Superior temporal gyrus (tissue), 1 donor: Measurements from ENCODE around the gene ILKAP.
"Not testable (repeated sequence)": the region's sequence is repeated elsewhere in the genome, so short reads cannot be mapped to it uniquely, and the experiment has no call there.

ENCODE experiments used
- DNase-seq: peaks from one replicate; pipeline ENCODE4 v3.0.0-alpha.2; 2016; ENCODE audit errors: extremely low spot score

ILKAP gene

DNA sequence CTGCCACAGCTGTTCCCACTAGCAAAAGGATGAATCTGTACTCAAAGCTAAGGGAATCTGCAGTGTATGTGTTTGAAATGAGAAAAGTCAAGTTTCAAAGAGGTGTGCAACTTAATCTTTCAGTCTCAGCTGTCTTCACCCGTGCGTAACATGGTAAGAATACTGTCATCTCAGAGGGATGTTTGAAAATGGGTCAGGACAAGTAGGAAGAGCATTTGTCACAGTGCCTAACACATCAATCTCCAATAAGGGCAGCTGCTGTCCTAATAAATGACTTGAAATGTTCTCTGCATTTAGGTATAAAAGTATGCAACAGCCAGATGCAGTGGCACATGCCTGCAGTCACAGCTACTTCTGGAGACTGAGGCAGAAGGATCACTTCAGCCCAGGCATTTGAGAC lies 13.1 kb downstream of the ILKAP start:
- no peak for DNase-seq

DNA sequence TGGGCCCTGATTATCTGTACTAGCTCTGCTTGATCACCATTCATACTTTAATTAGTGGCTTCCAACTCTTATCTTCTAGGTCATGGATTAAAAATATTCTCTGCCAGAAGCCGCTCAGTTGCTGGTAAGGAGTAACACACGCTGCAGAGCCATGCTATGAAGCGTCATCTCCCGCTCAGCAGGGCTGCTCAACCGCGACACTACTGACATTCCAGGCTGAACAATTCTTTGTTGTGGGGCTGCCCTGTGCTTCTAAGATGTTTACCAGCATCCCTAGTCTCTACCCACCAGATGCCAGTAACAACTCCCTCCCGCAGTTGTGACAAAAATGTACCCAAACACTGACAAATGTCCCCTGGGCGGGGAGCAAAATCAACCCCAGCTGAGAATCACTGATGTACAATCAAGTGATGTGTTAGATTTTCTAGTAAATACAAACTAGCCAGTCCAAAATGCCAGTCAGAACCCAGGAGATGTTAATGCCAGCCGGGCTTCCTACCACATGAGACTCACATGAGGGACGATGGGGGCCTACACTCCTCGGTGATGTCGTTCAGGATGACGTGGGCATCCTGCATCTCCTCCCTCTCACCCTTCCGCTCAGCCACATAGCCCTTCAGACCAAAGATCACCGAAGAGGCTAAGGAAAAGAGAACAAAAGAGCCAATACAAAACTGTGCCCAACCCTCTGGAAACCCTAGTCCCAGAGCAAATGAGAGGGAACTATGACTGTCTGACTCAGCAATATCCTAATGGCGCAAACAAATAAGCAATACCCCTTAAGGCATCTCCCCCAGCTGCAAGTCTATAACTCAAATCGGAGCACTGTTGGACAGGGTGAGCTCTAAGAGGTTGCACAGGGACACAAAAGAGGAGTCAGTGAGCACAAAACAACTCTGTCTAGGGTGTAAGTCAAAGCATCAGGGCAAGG lies 15.6 kb downstream of the ILKAP start:
- DNase-seq, result peak; percentile 71

DNA sequence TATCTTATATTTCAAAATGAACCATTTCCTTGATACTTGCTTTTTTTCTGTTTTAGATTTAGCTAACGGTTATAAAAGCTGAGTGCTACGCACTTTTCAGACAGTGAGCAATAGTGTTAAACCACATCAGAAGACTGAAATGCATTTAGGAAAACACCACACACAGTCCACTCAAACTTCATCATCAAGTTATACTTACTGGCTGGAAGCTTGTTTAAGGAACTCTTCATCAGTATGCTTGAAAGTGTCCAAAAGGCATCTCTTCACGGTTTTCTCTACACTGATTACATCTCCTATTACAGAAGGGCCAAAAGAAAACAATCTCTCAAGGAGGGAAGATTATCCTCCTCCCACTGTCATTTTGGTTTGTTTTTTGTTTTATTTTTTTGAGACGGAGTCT lies 19.7 kb downstream of the ILKAP start:
- DNase-seq, result no peak

DNA sequence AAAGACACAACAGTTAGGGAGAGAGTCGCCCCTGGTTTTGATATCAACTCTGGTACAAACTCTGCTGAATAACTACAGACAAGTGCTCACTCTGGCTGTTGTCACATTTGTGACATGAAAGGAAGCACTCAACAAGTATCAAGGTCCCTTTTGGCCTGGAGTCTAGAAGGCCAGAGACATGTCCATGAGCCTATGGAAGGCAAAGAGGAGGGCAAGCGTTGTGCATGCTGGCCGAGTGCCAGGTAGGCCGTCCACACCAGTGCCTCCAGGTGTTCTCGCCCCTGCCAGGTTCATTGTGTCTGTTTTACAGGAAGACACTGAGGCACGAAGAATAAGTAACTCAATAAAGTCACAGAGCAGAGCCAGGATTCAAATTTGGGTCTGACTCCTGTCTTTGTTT lies 21.1 kb downstream of the ILKAP start:
- no peak for DNase-seq

DNA sequence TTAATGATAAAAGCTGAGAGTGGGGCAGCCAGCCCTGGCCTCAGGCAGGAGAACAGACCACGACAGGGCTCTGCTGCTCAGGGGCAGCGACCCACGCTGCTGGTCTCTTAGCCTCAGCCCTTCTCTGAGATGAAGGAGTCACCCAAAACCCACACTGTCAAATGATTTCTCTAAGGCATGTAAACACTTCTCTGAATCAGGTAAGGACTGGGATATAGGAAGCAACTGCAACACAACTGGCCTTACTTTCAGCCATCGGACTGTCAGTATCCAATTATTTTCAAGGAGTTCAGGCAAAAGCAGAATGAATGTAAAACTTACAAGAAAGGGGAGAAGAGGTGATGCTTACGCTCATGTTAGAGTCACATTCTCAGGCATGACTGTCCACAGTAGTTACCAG lies 22.9 kb downstream of the ILKAP start:
- DNase-seq, result no peak

DNA sequence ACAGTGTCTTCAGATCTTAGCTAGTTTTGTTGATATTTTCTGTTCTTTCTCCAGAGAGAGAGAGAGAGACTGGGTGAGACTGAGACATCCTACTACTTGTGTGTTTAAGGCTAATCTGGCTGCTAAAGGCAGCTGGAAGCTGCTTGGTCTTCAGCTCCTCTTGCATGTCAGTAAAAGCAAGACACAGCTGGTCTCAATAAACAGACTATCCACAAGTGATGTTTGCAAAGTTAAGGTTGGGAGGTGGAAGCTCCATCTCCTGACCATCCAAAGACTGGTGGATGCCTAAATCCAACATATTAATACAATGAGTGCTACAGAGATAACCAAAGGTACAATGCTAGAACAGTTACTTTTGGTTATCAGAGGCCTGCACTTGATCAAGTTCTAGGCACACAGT lies 26.9 kb downstream of the ILKAP start:
- no peak for DNase-seq

DNA sequence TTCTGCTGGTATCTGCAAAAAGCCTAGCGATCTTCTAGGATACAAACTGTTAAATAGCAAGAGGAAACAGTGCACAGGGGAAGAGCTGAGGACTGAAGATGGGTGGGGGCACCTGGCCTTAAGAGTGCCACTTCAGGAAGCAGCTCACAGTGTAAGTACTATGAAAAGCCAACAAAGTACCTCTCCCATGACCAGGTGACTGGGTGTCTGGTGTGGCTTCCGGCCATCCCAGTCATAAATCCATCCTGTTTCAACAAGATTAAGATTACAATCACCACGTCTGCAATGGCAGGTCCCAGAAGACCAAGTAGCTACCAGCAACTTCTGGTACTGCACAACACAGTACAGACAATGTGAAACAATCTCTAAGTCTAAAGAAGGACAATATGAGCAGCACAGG lies 28.8 kb downstream of the ILKAP start:
- DNase-seq, result no peak

DNA sequence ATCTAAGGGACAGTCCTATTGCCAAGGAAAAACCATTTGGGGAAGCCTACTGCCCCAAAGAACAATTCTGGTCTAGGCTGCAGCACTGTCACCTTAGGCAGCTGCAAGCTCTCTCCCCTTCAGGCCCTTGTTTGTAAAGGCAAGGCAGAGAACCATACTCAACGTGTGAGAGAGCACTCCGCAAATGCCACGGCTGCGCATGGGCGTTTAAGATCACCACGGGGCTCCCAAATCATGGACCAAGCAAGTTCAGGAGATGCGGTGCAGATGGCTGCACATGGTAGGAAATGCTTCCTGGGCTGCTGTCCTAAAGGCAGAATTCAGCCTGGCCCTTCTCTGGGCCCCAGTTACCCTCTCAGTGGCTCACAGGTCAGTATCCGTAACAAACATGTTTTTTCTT lies 29.2 kb downstream of the ILKAP start:
- DNase-seq, result no peak

DNA sequence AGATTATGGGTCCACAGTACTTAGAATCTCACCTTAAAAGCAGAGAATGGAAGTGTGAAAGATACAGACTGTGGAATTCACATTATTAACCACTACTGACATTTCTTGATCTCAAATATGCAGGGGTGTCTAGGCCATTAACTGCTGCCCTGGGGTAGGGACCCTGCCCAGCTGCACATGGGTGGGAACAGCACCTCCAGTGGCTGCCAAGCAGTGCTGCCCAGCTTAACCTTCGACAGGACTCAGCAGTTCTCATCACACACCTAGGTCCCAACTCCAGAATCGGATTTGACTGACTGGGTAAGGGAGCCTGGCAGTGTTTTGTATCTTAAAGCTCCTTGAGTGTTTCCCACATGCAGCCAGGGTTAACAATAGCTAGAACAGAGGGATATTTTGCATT lies 29.8 kb downstream of the ILKAP start:
- DNase-seq, result no peak

DNA sequence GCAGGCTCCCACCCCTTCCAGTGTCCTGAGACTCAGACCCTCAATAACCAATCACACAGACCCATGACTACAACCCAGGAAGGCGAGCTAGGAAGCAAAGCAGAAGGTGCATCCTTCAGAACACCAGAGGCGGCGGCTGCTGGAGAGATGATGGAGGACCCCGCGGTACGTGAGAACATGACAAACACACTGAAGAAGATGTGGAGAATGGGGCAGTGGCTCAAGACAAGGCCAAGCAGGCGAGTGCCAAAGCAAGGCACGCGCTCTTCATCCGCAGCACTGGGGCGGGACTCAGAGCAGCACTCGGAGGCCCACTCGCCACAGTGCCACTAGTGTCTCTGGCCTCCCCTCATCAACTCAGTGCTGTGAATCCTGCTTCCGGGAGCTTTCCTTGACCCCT lies 31.1 kb downstream of the ILKAP start:
- DNase-seq, result no peak

DNA sequence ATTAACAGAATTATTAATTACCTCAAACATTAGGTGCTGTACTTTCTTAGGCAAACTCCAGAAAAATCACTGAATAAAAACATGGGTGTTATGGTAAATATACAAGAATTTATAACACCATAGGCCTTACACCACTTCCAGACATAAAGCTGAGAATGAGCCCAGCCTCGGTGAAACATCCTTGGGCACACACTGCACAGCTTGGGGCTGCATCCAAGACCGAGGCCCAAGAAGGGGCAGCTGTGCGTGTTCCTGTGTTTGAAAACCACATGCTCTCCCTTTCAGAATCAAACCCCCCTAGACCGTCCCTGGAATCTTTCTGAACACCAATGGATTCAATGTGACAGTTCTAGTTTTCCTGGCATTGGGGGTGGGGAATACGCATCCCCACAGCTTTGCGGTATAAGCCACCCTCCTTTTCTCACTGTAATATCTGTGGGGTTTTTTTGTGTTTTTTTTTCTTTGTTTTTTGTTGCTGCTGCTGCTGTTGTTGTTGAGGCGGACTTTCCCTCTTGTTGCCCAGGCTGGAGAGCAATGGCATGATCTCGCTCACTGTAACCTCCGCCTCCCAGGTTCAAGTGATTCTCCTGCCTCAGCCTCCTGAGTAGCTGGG lies 31.8 kb downstream of the ILKAP start:
- no peak for DNase-seq

DNA sequence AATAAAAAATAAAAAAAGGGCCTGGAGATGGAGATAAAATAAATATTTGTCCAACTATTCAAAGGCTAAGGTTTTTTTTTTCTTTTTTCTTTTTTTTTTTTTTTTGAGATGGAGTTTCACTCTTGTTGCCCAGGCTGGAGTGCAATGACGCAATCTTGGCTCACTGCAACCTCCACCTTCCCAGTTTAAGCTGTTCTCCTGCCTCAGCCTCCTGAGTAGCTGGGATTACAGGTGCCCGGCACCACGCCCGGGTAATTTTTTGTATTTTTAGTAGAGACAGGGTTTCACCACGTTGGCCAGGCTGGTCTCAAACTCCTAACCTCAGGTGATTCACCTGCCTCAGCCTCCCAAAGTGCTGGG lies 32.4 kb downstream of the ILKAP start:
- DNase-seq, result not testable (repeated sequence)

DNA sequence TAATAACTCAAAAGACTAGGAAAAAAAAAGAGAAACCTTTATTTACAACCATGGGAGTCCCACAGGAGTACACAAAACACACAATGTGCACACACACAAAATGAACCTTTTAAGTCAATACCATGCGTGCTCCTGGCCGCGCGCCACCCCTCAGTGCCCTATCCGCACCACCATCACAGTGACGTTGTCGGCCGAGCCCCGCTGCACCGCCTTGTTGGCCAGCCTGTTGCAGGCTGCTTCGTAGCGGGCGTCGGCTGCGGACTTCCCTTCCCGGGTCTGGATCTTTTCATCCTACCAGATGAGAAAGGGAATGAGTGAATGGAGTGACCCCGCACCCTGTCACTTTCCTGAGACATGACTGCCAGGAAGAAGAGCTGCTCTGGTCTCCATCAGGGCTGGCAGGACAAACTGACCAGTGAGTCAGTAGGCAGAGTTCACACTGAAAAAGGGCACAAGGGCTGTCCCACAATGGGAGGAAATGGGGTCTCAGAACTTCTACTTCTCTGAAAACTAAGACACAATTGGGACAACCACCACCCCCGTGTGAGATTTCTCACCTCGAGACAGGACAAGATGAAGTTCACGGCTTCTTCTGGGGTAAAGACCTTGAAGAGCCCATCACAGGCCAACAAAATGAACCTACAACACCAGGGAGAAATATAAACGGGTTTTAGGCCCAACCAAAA lies 33.0 kb downstream of the ILKAP start:
- DNase-seq, result no peak

DNA sequence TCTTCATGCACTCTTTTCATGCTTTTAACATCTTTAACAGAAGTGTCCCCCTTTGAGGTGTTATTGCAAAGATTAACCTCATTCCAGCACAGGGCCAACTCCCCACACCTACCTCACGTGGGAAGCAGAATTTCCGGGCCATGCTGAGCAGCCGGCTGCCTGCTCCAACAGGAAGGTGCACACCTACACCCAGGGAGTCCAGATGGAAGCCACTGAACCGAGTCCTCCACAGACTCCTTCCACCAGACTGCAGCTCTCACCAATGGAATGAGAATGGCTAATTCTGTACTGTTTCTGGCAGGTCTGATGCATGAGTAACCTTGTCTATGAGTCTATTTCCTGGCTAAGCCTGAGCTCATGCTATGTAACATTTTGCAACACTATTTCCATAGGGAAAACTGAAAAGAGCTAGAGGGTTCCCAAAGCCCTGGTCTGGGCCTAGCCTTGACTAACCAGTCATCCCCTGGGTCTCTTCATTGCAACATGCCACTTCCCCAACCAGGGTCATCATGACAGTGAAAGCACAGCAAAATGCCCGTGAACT lies 33.7 kb downstream of the ILKAP start:
- peak; percentile 59 for DNase-seq

DNA sequence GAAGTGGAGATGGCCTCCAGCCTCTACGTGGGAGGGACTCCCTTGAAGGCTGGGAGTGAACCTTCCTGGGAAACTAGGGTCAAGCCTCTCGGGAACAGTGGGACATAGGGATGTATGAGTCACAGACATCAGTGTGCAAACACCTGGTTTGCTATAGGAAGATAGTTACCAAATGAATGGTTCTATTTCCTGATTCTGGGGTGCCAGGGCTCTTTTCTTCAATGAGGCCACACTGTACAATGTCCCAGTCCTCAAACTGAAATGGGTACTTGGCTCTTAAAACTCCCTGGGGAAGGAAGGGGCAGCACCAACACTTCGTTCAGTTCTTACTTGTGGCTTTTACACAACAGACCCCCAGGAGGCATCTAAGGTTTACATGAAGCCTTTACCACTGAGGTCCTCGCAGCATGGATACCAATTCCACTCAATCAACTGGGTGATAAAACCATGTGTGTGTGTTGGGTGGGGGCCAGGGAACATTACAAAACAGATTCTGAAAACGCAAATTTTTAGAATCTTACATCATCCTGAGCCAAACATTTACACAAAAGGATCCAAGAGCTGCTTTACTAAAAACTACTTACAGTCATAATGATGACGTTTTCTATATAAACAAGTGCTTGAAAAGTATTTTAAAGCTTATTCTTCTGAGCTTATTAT lies 34.3 kb downstream of the ILKAP start:
- no peak for DNase-seq

DNA sequence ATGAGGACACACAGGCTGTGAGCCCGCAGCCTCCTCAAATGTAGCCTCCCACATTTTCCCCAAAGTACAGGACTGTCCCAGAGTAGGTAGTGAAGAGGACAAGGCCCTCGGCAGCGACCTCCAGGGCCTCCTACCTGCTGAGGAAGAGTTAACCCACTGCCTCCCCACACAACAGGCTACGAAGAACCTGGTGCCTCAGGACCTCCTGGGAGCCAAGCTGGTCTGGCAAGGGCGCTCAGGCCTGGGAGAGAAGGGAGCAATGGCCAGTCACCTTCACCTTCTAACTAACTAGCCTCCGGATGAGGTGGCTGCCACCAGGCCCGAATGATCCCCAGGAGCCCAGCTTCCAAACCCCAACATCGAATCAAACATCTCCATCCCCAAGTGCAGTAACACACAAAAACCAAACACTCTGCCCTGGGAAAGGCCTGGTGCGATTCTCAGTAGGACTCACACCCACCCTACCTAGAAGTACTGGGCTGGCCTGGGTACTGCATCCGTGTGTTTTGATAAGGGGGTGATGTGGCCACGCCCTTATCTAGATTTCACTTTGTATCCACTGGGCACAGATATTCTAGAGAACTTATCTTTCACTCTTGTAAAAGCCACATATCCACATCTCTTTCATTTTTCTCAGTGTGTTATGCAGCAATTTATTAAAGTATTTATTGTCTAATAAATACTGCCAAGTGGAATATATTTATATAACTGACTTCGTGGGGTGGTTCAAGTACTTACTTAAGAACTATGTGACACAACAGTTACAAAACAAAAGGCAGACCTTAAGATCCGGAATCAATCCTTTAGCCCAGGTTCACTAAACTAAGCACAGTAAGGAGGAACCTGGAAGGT lies 35.1 kb downstream of the ILKAP start:
- no peak for DNase-seq

DNA sequence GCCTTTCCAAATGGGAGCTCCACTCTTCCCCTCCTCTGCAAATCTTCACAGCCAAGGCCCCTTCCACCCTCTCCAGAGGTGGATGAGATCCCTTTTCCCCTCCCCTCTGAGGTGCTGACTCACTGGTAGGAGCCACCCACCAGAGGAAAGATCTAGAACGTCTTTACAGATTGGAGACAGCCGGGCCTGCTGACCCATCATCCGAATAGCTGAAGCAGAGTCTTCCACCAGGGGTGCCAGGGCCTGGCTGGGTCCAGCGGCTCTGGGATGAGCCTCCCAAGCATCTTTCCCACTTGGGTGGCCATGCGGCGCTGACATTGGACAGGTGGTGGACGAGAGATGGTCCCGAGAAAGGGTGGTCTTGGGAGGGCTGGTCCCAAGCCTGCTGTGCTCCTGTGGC lies 35.7 kb downstream of the ILKAP start:
- DNase-seq, result no peak

DNA sequence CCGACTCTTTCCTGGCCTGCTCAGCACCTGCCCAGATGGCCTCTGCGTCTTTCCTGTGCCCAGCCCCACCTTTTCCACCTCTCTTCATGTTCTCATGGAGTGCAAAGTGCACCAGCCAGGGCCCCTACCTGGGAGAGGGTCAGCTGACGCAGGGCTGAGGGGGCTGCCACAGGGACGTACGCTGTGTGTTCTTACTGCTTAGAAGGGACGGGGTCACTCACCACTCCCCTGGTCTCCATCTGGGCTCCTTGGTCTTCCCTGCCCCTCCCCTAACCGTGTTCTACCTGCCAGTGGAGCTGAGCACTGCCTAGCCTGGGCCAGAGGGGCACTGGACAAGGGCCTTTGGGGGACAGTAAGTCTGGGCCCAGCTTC lies 36.2 kb downstream of the ILKAP start:
- DNase-seq, result no peak

DNA sequence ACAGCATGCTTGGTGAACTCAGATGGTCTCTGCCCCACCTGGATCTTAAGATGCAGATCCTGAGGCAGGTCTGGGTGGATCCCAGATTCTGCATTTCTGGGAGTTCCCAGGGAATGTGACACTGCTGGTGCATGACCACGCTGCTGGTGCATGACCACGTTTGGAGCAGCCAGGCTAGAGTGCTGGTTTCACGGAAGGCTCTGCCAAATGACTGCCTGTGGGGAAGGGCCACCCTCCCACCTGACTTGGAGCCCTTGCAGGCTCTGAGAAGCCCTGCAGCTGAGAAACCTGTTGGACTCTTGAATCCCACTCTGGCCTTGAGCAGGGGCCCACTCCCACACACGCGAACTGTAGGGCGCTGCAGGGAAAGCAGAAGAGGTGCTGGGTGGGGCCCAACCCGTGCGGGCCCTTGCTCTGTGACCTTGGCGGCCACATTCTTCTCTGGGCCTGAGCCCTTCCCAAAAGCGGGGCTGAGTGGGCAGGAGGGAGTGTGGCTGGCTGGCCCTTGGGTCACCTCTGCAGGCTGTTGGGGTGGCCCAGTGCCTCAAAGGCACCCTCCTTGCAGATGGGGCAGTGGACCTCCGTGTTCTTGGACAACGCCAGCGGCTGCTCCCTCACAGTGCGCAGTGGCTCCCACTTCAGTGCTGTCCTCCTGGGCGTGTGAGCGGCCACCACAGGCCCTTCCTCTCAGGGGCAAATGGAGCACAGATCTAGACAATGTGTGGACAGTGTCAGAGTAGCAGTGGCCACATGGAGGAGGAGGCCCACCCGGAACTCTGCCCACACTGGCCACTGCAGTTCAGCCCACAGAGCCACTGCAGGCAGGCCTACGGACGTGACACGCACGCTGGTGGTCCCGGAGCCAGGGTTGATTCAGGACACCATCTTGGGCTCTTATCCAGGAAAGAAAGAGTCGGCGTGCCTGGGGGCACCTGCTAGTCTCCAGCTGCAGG lies 36.8 kb downstream of the ILKAP start:
- no peak for DNase-seq

DNA sequence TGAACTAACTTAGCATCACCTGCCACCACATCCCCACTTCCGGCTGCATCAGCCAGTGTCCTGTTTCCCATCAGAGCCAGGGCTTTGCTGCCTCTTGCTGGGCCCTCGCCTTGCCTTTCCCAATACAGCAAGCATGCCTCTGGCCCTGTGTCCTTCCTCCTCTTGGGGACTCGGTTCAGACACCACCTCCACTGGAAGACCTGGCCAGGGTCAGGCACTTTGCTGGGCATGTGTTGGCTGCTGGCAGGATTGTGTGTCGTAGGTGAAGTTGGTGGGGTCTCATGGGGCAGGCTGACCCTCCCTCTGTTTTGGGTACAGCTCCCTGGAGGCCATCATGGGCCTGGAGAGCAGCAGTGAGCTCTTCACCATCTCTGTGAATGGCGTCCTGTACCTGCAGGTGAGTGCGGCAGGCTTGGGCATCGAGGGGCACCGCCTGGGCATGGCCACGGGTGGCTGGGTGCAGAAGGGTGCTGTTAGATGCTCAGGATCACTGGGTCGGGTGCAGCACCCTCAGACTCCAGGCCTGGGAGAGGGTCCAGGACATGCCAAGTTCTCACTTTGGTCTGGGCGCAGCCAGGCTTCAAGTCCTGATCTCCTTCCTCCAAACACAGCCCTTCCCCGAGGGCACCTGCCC lies 38.1 kb downstream of the ILKAP start:
- no peak for DNase-seq
